Natural killer cell (primary cell): ENCODE results near the gene LIMS1. TPM values are rescaled to one million over a fixed set of nuclear protein-coding genes. Genes with fewer than 3 reads are reported as not detected.
"Not testable (repeated sequence)": the region's sequence is repeated elsewhere in the genome, so short reads cannot be mapped to it uniquely, and the experiment has no call there.

Source experiments
- ATAC-seq, 3 donors: fragments of 150-1000 bp in 2 of 3; fragments of 200-7000 bp in 1 of 3; cut with Tn5 transposase; 1 replicate in 1 of 3; 2 replicates in 2 of 3; pipeline ENCODE4 v1.10.0; 2021; ENCODE audit warnings: mild to moderate bottlenecking in 2 of 3, moderate library complexity in 2 of 3
- DNase-seq, 2 donors: peaks; one replicate each; pipeline versions ENCODE4 v3.0.0 to v3.0.0-alpha.2; 2013 to 2021; ENCODE audit warnings: mixed read lengths in 1 of 2
- H3K27ac ChIP-seq: one replicate; pipeline ENCODE4 v1.5.1; 2013; ENCODE audit warnings: mild to moderate bottlenecking, low read length
- H3K27me3 ChIP-seq: one replicate; pipeline ENCODE4 v1.6.1; 2013; ENCODE audit warnings: low read length; ENCODE audit not compliant: control insufficient read depth, insufficient read depth
- H3K36me3 ChIP-seq: one replicate; pipeline ENCODE4 v1.6.1; 2013; ENCODE audit warnings: low read length; ENCODE audit not compliant: control insufficient read depth, insufficient read depth
- H3K4me1 ChIP-seq: one replicate; pipeline ENCODE4 v1.6.1; 2013; ENCODE audit warnings: low read length; ENCODE audit not compliant: control insufficient read depth, insufficient read depth
- H3K4me3 ChIP-seq: one replicate; pipeline ENCODE4 v1.5.1; 2013; ENCODE audit warnings: low read length
- H3K9me3 ChIP-seq: one replicate; pipeline ENCODE4 v1.6.1; 2013; ENCODE audit warnings: low read length; ENCODE audit not compliant: control insufficient read depth, insufficient read depth
- H3K27ac Mint-ChIP-seq, 2 donors: one replicate each; pipeline ENCODE4 v1.8.0; 2022; ENCODE audit warnings: mild to moderate bottlenecking in 2 of 2, mixed read lengths in 2 of 2, moderate library complexity in 1 of 2
- H3K27me3 Mint-ChIP-seq, 2 donors: one replicate each; pipeline ENCODE4 v1.8.0; 2022; ENCODE audit warnings: low read depth in 2 of 2, mixed read lengths in 2 of 2
- H3K36me3 Mint-ChIP-seq: one replicate; pipeline ENCODE4 v1.8.0; 2022; ENCODE audit warnings: mixed read lengths
- H3K4me1 Mint-ChIP-seq, 2 donors: one replicate each; pipeline ENCODE4 v1.8.0; 2022; ENCODE audit warnings: mixed read lengths in 2 of 2
- H3K4me3 Mint-ChIP-seq: one replicate; pipeline ENCODE4 v1.8.0; 2022; ENCODE audit warnings: mild to moderate bottlenecking, moderate library complexity, mixed read lengths
- H3K9me3 Mint-ChIP-seq, 2 donors: one replicate each; pipeline ENCODE4 v1.8.0; 2022; ENCODE audit warnings: mixed read lengths in 2 of 2
- WGBS: methylation state at CpG from one replicate; pipeline ENCODE4 v1.1.7; 2013; ENCODE audit warnings: missing lambda C conversion rate; ENCODE audit not compliant: insufficient coverage; 5-methylcytosine and 5-hydroxymethylcytosine counted together
- intact Hi-C: fragments of 100-400 bp; cut with micrococcal nuclease; formaldehyde crosslinking; loops from one replicate; pipeline ENCODE4 v1.14.2; 2022
- total RNA-seq, 4 donors: library from RNA; stranded (reverse); fragments of 120-200 nt in 1 of 4; gene quantifications; one replicate each; pipeline versions ENCODE4 v1.2.3 to v1.2.4, GENCODE V29; 2013 to 2022
- TF ChIP-seq, protein P1 (sequence below): fragments of 200-600 bp; IDR thresholded peaks from one replicate; pipeline ENCODE4 v1.8.0; 2022; ENCODE audit warnings: antibody characterized with exemption

LIMS1 gene
- total RNA-seq, 3 donors from 2014 or later (not counting 1 experiment from before 2014, with no cell fraction given), result 31.6 to 41.4 (median 34.8) TPM

GRCh38 chr2:108719149-108720044 lies 185.1 kb downstream of the LIMS1 start, which contains the start of gene RANBP2:
TSS of gene RANBP2 (plus strand) at chr2:108719482. CDS start at chr2:108719607, 125 bp downstream.
- Mint-ChIP-seq H3K4me3 (peak within 1 kb of the TSS; percentile 96), H3K9me3 (no peaks in the 10 kb centered on the region), H3K27me3 (no peaks in the 10 kb centered on the region), H3K4me1 (peaks cover 18 to 22% of the 10 kb centered on the region in 2 donors), H3K27ac (peak within 1 kb of the TSS; percentile 97 to 99), H3K36me3 (no peaks in the 10 kb centered on the region)
- Histone ChIP-seq H3K27ac (peak within 1 kb of the TSS; percentile 93), H3K27me3 (no peaks in the 10 kb centered on the region), H3K36me3 (no peaks in the 10 kb centered on the region), H3K9me3 (no peaks in the 10 kb centered on the region), H3K4me1 (peaks cover 13% of the 10 kb centered on the region), H3K4me3 (peak within 1 kb of the TSS; percentile 53)
- peak; percentile 93 to 99 for DNase-seq
- TF ChIP-seq, protein P1, sequence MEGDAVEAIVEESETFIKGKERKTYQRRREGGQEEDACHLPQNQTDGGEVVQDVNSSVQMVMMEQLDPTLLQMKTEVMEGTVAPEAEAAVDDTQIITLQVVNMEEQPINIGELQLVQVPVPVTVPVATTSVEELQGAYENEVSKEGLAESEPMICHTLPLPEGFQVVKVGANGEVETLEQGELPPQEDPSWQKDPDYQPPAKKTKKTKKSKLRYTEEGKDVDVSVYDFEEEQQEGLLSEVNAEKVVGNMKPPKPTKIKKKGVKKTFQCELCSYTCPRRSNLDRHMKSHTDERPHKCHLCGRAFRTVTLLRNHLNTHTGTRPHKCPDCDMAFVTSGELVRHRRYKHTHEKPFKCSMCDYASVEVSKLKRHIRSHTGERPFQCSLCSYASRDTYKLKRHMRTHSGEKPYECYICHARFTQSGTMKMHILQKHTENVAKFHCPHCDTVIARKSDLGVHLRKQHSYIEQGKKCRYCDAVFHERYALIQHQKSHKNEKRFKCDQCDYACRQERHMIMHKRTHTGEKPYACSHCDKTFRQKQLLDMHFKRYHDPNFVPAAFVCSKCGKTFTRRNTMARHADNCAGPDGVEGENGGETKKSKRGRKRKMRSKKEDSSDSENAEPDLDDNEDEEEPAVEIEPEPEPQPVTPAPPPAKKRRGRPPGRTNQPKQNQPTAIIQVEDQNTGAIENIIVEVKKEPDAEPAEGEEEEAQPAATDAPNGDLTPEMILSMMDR, result no peak
- intact Hi-C loops, result no loop called here
- WGBS, result under 1% methylated on average over 97 of the region's 97 CpGs
- ATAC-seq, result peak; percentile 93 to 99 (median 94)

GRCh38 chr2:108726048-108726447 lies 191.8 kb downstream of the LIMS1 start:
- H3K36me3 Mint-ChIP-seq, H3K9me3 ChIP-seq, ATAC-seq, H3K4me3 ChIP-seq, H3K27ac Mint-ChIP-seq, H3K36me3 ChIP-seq, intact Hi-C loops, H3K4me1 ChIP-seq, H3K27ac ChIP-seq, H3K27me3 ChIP-seq, DNase-seq, H3K27me3 Mint-ChIP-seq, H3K9me3 Mint-ChIP-seq, H3K4me3 Mint-ChIP-seq: not testable (repeated sequence)
- 86% methylated on average over 9 of the region's 9 CpGs for WGBS
- H3K4me1 Mint-ChIP-seq, result peaks cover 30 to 31% of the 10 kb centered on the region in 2 donors

DNA sequence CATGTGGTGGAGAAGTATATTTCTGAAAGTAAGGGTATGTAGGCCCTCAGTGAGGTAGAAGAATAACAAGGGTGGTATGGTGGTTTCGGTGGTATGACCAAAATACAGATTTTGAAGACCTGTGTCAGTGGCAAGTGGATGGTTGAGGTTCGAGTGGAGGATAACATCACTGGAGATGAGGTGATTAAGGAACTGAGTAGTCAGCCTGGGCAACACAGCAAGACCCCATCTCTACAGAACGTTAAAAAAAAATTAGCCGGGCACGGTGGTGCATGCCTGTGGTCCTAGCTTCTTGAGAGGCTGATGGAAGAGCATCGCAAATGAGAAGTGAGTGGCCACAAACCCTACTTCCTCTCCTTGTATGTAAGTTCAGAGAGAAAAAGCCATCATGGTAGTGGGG lies 200.4 kb downstream of the LIMS1 start:
- H3K36me3 ChIP-seq, H3K36me3 Mint-ChIP-seq, H3K4me3 ChIP-seq, H3K4me1 ChIP-seq, intact Hi-C loops, H3K9me3 Mint-ChIP-seq, DNase-seq, H3K4me3 Mint-ChIP-seq, H3K27me3 ChIP-seq, H3K9me3 ChIP-seq, H3K27me3 Mint-ChIP-seq, H3K27ac ChIP-seq, ATAC-seq: not testable (repeated sequence)
- 86% methylated on average over 2 of the region's 6 CpGs for WGBS
- Mint-ChIP-seq H3K4me1 (peaks cover 0 to 14% of the 10 kb centered on the region in 2 donors), H3K27ac (peak overlapping the region; percentile 3 to 74)

Other genes starting within 250 kb of the LIMS1 start
- not detected for gene SULT1C2, start 245.6 kb upstream of the LIMS1 start, total RNA-seq
- not detected for gene SULT1C4, start 156.5 kb upstream of the LIMS1 start, total RNA-seq
- gene GCC2, start 85.3 kb upstream of the LIMS1 start, total RNA-seq, result 100 to 1,000 TPM in 1 of 3 donors, 10 to 100 TPM in 2; 84.8 to 110 (median 89.6) TPM
- gene RANBP2, start 185.0 kb downstream of the LIMS1 start, total RNA-seq, result 100 to 1,000 TPM; 105 to 134 (median 107) TPM